MM.1S (cell line): ENCODE results near the gene SURF1.

Experiments
- DNase-seq: peaks from one replicate; pipeline ENCODE4 v3.0.0-alpha.2; 2015
- H2AFZ ChIP-seq: fragments of 300-600 bp; sonication (generic); 2 replicates; pipeline ENCODE4 v1.6.0; 2016; ENCODE audit warnings: antibody characterized with exemption, low read length
- H3F3A ChIP-seq: fragments of 300-600 bp; sonication (generic); 2 replicates; pipeline ENCODE4 v1.6.1; 2016; ENCODE audit warnings: mild to moderate bottlenecking, antibody characterized with exemption, low read length, moderate library complexity, mixed read lengths; ENCODE audit not compliant: insufficient read depth
- H3K27ac ChIP-seq: fragments of 300-600 bp; sonication (generic); 2 replicates; pipeline ENCODE4 v1.5.1; 2016; ENCODE audit warnings: mild to moderate bottlenecking, low read length
- H3K27me3 ChIP-seq: fragments of 300-600 bp; sonication (generic); replicated peaks from 2 replicates; pipeline ENCODE4 v1.6.0; 2016; ENCODE audit warnings: low read length; ENCODE audit not compliant: insufficient read depth
- H3K36me3 ChIP-seq: fragments of 300-600 bp; sonication (generic); replicated peaks from 2 replicates; pipeline ENCODE4 v1.6.1; 2016; ENCODE audit warnings: mild to moderate bottlenecking, low read length, mixed read lengths; ENCODE audit not compliant: insufficient read depth
- H3K4me1 ChIP-seq: fragments of 300-600 bp; sonication (generic); 2 replicates; pipeline ENCODE4 v1.6.1; 2016; ENCODE audit warnings: low read length, mixed read lengths
- H3K4me2 ChIP-seq: fragments of 300-600 bp; sonication (generic); 2 replicates; pipeline ENCODE4 v1.6.0; 2016; ENCODE audit warnings: low read depth, low read length
- H3K4me3 ChIP-seq: fragments of 300-600 bp; sonication (generic); 2 replicates; pipeline ENCODE4 v1.5.1; 2016; ENCODE audit warnings: low read length, mixed read lengths
- H3K79me2 ChIP-seq: fragments of 300-600 bp; sonication (generic); 2 replicates; pipeline ENCODE4 v1.6.1; 2016; ENCODE audit warnings: mixed run types, low read length, mixed read lengths
- H3K9ac ChIP-seq: fragments of 300-600 bp; sonication (generic); 2 replicates; pipeline ENCODE4 v1.6.1; 2016; ENCODE audit warnings: low read length, mixed read lengths
- H3K9me2 ChIP-seq: fragments of 300-600 bp; sonication (generic); replicated peaks from 2 replicates; pipeline ENCODE4 v1.6.1; 2016; ENCODE audit warnings: mild to moderate bottlenecking, low read length, mixed read lengths; ENCODE audit not compliant: insufficient read depth
- H3K9me3 ChIP-seq: fragments of 300-600 bp; sonication (generic); replicated peaks from 2 replicates; pipeline ENCODE4 v1.6.1; 2016; ENCODE audit warnings: mild to moderate bottlenecking, low read length, mixed read lengths; ENCODE audit not compliant: insufficient read depth
- H4K20me1 ChIP-seq: fragments of 300-600 bp; sonication (generic); 2 replicates; pipeline ENCODE4 v1.6.1; 2016; ENCODE audit warnings: mild to moderate bottlenecking, low read length, moderate library complexity, mixed read lengths; ENCODE audit not compliant: insufficient read depth
- EZH2 ChIP-seq: fragments of 300-600 bp; sonication (generic); optimal IDR thresholded peaks from 2 replicates; pipeline ENCODE3; 2017; ENCODE audit warnings: low read depth, mild to moderate bottlenecking, antibody characterized with exemption, low read length, mixed read lengths
- EZH2phosphoT487 ChIP-seq: fragments of 300-600 bp; sonication (generic); IDR thresholded peaks from 2 replicates; pipeline ENCODE4 v1.6.1; 2018; ENCODE audit warnings: antibody characterized with exemption, low read length
- TF ChIP-seq, protein P1 (sequence below): fragments of 300-600 bp; sonication (generic); IDR thresholded peaks from 2 replicates; pipeline ENCODE4 v1.5.1; 2016; ENCODE audit warnings: antibody characterized with exemption, low read length, mixed read lengths

The SURF1 gene

DNA sequence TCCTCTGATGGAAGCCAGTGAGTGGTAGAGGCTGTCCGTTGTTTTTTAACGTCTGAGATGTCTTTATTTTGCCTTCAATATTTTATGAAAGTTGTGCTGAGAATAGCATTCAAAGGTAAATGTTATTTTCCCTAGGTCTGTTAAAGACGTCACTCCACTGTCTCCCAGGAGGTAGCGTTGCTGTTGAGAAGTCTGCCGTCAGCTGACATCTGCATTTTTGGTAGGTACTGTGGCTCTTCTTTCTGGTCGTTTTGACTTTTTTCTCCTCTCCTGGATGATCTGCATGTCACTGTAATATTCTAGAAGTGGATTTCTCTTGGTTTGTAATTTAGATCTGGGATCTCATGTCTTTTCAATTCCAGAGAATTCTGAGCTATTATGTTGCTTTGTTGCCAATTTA lies 46.7 kb downstream of the SURF1 start:
- H3K4me3 ChIP-seq, result no peak overlapping the region
- no peak for DNase-seq
- H3K36me3 ChIP-seq, result no peaks in the 10 kb centered on the region
- no peak overlapping the region for H3K9ac ChIP-seq
- H3K27me3 ChIP-seq, result peaks cover 49% of the 10 kb centered on the region
- H3K9me3 ChIP-seq, result no peaks in the 10 kb centered on the region
- no peaks in the 10 kb centered on the region for H3K4me1 ChIP-seq
- TF ChIP-seq, protein P1, sequence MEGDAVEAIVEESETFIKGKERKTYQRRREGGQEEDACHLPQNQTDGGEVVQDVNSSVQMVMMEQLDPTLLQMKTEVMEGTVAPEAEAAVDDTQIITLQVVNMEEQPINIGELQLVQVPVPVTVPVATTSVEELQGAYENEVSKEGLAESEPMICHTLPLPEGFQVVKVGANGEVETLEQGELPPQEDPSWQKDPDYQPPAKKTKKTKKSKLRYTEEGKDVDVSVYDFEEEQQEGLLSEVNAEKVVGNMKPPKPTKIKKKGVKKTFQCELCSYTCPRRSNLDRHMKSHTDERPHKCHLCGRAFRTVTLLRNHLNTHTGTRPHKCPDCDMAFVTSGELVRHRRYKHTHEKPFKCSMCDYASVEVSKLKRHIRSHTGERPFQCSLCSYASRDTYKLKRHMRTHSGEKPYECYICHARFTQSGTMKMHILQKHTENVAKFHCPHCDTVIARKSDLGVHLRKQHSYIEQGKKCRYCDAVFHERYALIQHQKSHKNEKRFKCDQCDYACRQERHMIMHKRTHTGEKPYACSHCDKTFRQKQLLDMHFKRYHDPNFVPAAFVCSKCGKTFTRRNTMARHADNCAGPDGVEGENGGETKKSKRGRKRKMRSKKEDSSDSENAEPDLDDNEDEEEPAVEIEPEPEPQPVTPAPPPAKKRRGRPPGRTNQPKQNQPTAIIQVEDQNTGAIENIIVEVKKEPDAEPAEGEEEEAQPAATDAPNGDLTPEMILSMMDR, result no peak
- TF ChIP-seq EZH2 (no peak), EZH2phosphoT487 (no peak)
- no peak overlapping the region for H2AFZ ChIP-seq
- no peaks in the 10 kb centered on the region for H4K20me1 ChIP-seq
- no peak overlapping the region for H3K27ac ChIP-seq
- H3K9me2 ChIP-seq, result no peaks in the 10 kb centered on the region
- H3K79me2 ChIP-seq, result no peaks in the 10 kb centered on the region
- H3F3A ChIP-seq, result no peaks in the 10 kb centered on the region
- no peak overlapping the region for H3K4me2 ChIP-seq

DNA sequence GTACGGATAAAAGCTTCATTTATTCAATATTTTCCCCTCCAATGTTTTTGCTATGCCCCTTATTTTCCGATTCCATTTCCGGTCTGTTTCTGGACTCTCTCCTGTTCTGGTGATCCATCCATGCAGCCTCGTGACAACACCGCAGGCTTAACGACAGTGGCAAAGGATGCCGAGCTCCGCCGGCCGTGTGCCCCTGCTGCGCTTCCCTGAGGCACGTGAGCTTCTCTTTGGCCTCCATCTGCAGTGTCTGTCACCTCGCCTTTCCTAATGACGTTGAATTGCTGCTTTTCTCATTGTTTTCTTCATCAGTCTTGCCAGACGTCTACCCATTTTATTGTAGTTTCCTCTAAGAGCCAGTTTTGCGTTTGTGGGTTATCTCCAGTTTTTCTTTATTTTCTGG lies 49.0 kb downstream of the SURF1 start:
- Histone ChIP-seq H3K4me2 (no peak overlapping the region), H3K79me2 (no peaks in the 10 kb centered on the region), H3K9me2 (no peaks in the 10 kb centered on the region), H2AFZ (no peak overlapping the region), H3K4me3 (no peak overlapping the region), H3K4me1 (no peaks in the 10 kb centered on the region), H3K9me3 (no peaks in the 10 kb centered on the region), H4K20me1 (no peaks in the 10 kb centered on the region), H3K27me3 (peaks cover 72% of the 10 kb centered on the region), H3K9ac (no peak overlapping the region), H3F3A (no peaks in the 10 kb centered on the region), H3K36me3 (no peaks in the 10 kb centered on the region), H3K27ac (no peak overlapping the region)
- no peak for DNase-seq
- TF ChIP-seq, protein P1, result no peak
- TF ChIP-seq EZH2 (no peak), EZH2phosphoT487 (no peak)

DNA sequence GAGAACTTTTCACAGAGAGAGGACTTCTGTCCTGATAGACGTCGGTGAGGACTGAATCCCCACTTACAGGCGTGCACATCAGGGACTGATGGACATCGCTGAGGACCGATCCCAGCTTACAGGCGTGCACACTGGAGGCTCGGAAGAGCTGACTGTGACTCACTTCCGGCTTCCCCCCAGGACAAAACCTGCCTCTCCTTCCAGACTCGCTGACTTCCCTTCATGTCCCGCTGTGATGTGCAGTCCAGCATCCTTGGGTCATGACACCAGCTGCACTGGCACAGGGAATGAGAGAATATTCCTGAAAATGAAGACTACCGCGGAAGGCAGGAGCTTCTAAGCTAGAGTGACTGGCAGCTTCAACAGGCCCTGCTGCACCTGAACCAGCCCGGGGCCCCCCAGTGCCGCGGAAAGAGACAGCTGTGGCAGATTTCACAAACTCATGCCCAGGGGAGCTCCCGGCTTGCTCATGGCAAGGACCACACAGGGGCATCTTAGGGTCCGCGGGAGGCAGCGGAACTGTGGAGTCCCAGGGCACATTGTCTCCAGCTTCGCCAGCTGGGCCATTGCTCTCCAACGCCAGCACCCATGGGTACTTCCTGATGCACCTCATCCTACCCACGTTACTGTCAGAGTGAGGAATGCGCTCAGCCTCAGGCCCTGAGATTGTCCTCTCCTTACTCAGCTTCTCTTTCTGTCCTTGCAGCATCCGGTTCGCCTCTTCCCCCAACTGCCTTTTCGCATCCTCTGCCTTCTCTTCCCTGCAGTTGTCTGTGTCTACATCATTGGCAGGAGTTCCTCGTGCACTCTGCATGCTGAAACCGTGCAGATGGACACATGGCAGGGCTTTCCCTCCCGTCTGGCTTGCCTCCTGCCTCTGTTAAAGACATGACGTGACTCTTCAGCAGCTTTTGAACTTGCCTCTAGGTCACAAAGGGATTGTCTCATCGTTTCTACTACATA lies 49.8 kb downstream of the SURF1 start:
- H3F3A ChIP-seq, result no peaks in the 10 kb centered on the region
- no peaks in the 10 kb centered on the region for H3K79me2 ChIP-seq
- no peaks in the 10 kb centered on the region for H3K9me2 ChIP-seq
- H3K27ac ChIP-seq, result no peak overlapping the region
- no peaks in the 10 kb centered on the region for H4K20me1 ChIP-seq
- H3K9ac ChIP-seq, result no peak overlapping the region
- DNase-seq, result no peak
- no peak overlapping the region for H2AFZ ChIP-seq
- no peaks in the 10 kb centered on the region for H3K36me3 ChIP-seq
- H3K27me3 ChIP-seq, result peaks cover 80% of the 10 kb centered on the region
- no peak overlapping the region for H3K4me2 ChIP-seq
- TF ChIP-seq EZH2phosphoT487, result no peak
- TF ChIP-seq, protein P1, result no peak
- TF ChIP-seq EZH2, result no peak
- no peaks in the 10 kb centered on the region for H3K4me1 ChIP-seq
- no peaks in the 10 kb centered on the region for H3K9me3 ChIP-seq
- no peak overlapping the region for H3K4me3 ChIP-seq
